ENCODE measurements around the gene LAMA5.

LAMA5 gene

DNA sequence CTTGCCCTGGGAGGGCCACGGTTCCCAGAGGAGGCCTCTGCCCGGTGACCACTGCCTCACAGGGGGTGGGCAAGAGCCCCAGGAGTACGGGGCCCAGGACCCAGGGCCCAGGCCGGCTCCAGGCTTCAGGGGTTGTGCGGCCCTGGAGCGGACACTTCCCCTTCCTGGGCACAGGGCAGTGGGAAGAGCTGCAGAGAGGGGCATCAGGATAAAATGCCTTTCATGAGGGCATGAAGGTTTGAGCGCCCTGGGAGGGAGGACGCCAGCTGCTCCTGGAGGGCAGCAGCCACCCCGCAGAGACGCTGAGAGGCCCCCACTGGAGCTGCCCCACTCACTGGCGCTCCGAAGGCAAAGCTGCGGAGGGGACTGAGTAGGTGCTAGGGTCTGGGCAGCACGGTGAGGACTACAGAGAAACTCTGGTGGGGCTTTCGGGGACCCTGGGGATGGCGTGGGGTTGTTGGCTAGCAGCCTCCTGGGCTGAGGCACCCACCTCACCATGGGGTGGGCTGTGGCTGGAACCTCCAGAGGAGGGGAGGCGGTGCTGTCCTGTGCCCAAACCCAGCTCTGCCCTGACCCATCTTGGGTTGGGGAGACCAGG, 10.4 kb downstream of the LAMA5 start:
- DNase-seq = no peak

DNA sequence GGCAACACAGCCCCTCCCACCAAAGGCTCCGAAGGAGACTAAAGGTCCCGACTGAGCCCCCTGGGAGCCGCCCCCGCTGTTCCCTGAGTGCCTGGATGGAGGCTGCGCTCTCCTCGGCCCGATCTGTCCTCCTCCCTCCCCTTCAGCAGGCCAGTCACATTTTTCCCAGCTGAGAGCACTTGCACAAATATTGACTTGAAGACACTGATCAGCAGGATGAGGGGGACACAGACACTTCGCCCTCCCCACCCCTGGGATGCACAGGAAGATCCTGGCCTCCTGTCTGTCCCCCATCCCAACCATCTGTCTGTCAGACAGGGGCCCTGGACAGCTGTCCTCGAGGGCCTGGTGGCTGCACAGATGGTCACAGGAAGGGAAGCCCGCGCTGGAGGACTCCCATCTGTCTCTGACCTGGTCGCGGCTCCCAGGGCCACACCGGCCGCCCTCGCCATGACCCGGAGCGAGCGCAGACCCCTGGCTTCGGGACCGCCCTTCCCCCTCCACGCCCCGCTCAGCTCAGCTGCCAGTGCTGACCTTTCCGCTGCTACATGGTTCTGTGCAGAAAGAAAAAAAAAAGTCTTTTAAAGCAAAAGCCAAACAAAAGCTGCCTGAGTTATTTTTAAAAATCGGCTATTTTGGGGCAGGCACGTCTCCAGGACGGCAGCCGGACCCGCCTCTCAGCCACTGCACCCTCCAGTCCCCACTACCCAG, 11.1 kb downstream of the LAMA5 start:
- no peak for DNase-seq

DNA sequence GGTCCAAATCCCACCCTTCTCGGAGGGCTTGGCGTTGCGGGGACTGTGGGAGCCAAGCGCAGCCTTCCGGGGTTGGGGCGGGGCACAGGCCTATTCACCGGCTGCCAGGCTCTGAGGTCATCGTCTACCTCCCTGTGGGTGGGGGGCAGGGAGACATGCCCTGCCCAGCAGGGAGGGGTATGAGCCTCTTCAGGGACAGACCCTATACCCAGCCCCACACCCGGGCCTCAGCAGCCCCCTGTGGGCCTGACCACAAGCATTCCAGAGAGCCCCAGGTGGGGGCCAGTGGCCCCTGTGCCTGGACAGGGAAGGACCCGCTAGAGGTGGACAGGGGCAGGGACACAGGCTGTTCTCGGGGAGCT, 11.6 kb downstream of the LAMA5 start:
- no peak for DNase-seq

DNA sequence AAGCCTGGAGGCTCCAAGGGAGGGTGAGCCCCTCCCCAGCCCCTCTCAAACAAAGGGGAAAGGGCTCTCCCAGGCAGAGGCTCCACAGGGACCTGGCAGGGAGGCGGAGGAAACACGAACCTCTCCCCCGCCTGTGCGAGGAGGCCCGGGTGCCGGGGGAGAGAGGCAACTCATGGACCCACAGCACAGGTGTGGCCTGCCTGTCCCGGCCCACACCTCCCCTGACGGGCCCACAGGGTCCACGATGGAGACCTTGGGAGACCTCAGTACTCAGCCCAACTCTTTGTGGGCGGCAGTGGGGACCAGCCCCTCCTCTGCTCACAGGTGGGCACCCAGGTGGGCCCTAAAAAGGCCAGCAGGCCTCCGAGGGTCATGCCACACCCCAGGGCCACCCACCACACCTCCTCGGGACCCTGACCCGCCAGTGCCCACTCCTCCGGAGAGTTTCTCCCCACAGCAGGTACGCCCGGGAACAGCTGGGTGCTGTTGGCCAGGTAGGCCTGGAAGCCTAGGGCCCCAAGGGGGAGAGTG, 12.2 kb downstream of the LAMA5 start:
- no peak for DNase-seq

DNA sequence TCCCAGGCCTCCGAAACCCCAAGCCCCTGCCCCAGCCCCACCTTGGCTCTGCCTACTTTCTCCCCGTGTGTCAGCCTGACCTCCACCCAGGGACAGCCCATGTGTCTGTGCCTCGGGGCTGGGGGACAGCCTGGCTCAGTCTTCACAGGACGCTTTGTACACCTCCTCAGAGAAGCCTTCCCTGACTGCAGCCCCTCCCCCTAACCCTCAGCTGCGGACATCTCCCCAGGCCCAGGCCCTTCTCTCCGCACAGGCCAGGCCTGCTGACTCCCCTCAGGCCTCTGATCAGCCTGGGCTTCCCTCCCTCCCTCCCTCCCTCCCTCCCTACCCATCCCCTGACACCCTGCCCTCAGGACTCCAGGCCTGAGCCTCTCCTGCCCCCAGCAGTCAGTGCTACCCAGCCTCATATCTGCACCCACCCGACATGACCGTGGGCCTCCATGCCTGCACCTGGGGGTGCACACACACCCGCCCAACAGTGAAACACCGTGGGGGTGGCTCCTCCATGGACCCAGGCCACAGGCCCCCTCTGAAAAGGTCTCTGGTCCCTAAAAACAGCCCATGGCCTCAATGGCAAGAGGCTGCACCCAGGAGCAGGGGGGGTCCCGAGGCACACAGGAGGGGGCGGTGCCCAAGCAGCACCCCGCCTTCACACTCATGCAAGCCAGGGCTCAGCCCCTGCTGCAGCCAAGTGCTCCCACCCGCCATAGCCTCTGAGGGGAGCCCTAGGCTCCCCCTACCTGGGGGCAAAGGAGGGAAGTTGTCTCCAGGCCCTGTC, 12.9 kb downstream of the LAMA5 start:
- no peak for DNase-seq

DNA sequence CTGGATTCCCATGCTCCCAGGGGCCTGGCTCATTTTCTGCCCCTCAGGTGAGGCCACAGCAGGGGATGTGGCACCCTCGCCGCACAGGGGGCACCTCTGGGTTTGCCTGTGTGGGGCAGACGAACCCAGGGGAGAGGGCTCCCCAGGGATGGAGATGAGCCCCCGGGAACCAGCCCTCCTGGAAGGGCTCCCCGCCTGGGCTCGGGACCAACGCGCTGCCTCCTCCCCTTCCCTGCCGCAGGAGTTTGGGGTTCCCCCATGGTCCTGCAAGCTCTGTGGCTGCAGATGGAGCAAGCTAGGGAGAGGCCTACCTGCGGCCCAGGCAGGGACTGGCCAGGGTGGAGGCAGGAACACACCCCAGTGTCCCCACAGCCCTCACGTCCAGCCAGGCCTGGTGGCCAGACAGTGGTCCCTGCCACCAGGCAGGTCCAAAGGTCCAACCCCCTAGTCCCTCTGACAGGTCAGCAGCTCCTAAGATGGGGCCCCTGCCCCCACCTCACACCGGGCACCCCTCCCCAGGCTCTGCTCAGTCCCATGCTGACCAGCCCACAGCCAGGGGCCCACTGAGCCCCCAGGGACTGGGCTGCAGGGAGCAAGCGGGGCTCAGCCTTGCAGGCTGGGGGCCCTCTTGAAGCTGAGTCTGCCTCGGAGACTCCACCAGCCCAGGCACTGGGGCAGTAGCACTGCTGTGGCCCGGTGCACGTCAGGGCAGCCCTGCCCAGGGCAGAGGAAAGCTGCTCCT, 13.7 kb downstream of the LAMA5 start:
- no peak for DNase-seq

DNA sequence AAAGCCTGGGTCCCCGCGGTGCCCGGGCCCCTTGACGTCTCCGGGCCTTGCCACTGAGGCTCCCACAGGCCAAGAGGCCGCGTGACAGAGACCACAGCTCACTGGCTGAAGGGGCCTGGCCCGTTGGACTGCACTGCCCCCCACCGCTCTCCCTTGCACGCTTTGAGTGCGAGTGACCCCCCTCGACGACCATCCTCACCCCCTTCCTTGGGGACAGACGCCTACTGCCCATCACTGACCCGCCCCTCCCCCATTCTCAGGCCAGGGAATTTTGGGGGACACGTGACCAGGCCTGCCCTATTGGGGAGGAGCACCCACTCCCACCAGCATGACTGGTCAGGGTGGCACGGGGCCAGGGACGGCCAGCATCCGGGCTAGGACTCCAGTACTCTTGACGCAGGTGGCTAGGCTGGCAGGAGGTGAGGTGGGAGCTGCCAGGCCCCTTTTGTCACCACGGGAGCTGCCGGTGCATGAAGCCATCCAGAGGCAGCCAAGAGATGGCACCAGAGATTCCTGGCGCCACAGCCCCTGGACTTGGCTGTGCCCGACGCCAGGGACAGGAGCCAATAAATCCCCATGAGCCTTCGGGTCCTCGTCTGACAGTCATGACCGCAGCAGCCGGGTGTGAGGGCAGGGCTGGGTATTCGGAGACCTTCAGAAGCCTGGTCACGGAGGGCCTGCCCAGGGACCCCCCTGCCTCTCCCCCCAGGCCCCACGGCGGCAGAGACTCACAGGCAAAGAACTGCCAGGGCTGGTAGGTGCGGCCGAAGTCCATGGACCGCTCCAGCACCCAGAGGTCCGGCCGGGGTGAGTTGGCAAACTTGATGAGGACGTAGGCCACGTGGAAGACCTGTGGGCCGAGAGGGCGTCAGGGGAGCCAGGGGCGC, 14.5 kb downstream of the LAMA5 start:
- no peak for DNase-seq

DNA sequence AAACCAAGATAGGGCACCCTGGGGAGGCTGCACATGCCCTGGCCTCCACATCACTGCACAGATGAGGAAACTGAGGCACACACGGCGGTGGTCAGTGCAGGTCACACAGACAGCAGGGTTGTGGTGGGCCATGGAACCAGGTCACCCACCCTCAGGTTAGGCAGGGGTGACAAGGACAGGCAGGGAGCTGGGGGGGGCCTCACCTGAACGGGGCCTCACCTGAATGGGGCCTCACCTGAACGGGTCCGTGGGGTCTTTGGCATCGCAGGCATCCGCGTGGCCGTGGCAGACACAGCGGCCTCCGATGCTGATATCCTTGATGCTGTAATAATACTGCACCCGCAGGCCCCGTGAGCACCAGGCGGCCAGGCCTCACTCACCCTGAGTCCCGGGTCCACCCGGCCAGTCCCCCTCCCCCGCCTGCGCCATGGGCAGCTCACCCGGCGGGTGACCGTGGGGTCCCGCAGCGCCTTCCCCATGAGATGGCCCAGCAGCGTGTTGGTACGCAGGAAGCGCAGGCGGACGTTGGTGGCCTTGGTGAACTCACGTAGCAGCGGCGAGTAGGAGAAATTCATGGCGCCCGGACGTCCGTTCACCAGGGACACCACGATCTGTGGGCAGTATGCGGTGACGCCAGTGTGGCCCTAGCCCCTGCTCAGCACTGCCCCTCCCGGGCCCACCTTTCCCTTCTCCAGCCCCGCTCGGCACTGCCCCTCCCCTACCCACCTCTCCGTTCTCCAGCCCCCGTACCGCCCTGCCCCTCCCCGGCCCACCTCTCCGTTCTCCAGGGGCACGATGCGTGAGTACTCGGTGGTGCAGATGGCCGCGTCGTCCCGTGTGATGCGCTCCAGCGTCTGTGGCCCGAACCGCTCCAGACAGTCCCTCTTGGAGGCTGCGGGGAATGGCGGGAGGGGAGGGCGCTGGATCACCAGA, 15.4 kb downstream of the LAMA5 start:
- DNase-seq = no peak

DNA sequence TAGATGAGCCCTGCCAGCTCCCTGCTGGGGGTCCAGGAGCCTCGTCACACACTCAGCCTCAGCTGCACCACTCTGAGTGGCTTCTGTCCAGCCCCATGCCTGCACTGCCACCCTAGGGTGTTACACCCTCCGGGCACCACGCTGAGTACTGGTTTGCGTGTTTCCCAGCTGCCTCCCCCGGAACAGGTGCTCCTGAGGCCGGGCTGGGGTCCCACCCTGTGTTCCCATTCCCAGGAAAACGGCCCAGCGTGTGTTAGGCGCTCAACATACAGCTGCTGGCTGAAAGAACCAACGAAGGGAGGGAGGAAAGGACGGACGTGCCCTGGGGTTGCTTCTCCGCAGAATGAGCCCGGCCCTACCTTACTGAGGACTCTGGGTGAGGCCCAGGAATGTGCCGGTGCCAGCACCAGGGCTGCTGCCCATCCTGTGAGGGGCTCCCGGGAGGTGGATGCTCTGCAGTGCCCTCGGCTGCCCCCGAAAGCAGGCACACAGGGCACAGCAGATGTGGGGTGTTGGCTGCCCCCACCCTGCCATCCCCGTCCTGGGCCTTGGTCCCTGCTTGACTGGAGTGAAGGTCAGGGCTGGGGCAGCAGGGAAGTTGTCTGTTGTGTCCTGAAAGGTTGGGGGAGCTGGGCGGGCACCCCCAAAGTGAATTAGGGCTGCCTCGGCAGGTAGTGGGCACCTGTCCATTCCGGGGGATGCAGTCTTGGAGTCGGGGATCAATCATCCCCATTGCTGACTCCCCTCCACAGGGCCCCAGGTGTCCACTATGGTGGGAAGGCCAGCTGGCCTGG, 16.3 kb downstream of the LAMA5 start:
- DNase-seq = no peak

DNA sequence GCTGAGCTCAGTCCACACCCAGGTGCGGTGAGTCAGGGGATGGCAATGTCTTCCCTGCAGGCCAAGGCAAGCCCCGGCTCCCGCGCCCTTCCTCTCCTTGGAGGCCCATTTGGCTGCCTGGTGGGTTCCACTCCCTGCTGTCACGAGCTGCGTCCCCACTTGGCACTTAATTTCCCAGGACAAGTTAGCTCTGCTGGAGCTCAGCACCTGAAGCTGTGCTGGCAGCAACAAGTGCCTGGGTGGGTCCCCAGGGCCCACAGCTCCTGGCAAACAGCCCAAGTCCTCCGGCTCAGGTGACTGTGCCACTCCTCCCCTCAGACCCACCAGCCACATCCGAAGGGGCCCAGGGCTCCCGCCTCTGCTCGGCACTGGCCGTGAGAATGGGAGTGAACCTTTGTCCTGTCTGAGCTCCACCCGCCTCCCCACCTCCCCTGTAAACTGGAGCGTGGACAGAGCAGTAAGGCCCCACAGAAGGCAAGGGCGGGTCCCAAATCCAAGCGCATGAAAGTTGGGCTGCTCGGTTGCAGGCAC, 16.9 kb downstream of the LAMA5 start:
- no peak for DNase-seq

DNA sequence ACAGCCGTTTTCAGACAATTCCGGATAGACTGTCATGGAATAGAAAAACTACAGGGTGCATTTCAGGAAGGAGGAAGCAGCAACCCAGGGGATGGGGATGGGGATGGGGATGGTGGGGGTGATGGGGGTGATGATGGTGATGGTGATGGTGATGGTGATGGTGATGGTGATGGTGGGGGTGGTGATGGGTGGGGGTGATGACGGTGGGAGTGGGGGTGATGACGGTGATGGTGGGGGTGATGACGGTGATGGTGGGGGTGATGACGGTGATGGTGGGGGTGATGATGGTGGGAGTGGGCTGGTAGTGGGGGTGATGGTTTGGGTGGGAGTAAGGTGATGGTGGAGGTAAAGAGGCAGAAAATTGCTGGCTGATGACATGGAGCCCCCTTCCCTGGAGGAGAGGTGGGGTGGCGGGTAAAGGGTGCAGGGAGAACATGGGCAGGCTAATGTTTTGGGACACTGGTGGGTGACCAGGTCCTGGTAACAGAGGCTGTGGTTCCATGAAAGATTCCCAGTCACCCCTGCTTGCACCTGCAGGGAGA, 17.5 kb downstream of the LAMA5 start:
- no peak for DNase-seq

DNA sequence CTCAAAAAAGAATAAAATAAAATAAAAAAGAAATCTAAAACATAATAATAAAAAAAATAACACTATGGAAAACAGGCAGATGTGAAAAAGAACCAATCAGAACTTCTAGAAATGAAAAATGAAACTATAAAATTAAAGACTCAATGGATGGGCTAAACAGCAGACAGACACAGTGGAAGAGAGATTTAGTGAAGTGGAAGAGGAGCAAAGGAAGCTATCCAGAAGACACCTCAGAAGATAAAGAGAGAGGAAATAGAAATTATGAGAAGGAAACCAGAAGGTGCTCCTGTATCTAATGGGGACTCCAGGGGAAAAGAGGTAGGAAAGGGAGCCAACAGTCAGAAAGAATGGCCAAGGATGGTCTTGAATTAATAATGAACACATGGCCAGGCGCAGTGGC, 18.5 kb downstream of the LAMA5 start:
- DNase-seq = no peak

DNA sequence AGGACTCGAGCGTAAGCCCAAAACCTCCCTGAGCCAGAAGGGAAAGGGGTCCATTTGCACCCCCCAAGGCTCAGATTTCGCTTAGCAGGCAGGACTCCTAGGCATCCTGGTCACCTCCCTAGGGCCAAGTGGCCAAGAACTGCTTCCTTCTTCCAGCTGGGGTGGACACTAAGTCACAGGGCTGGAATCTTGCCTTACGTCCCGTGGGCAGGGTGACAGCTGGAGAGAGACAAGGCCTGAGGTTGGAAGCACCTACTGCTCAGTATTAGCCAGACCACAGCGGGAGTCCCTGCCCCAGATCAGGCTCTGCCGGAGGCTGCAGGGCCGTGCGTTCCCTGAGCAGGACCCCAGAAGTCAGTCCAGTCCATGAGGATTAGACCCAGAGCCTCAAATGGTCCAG, 19.7 kb downstream of the LAMA5 start:
- no peak for DNase-seq

DNA sequence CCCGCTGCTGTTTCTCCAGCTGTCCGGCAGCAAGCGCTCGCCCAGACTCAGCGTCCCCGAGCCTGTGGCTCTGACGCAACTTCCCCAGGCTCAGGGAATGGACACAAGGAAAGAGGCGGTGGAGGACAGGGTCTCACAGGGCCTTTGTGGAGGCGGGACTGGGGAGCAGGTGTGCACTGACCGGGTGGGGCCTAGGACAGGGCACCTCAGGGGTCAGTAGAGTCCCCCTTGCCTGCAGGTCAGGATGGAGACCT, 20.0 kb downstream of the LAMA5 start:
- DNase-seq = no peak

DNA sequence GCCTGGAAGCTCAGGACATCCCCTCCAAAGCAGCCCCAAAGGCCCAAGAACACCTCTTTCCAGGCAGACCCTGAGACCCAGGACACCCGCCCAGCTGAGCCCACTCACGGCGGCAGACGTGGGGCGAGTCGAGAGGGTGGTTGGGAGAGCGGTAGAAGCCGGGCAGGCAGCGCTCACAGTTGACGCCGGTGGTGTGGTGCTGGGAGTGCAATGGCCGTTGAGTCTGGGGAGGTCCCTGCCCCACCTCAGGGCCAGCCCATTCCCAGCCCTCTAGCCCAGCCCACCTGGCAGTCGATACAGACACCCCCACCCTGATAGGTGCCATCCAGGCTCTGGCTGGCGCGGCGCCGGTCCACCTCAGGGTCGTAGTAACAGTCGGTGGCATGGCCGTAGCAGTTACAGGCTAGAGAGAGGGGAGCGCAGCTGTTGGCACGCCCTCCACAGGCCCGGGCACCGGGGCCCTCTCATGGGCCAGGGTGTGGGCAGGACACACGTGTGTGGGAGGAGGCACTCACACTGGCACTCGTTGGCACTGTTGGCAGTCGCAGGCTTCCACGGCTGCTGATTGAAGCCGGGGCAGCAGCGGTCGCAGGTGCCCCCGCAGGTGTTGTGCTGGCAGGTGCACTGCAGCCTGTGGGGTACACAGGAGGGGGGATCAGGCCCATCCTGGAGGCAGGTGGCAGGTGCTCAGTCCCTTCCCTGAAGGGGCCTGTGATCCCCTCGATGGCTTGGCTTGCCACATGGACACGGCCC, 20.5 kb downstream of the LAMA5 start:
- no peak for DNase-seq

DNA sequence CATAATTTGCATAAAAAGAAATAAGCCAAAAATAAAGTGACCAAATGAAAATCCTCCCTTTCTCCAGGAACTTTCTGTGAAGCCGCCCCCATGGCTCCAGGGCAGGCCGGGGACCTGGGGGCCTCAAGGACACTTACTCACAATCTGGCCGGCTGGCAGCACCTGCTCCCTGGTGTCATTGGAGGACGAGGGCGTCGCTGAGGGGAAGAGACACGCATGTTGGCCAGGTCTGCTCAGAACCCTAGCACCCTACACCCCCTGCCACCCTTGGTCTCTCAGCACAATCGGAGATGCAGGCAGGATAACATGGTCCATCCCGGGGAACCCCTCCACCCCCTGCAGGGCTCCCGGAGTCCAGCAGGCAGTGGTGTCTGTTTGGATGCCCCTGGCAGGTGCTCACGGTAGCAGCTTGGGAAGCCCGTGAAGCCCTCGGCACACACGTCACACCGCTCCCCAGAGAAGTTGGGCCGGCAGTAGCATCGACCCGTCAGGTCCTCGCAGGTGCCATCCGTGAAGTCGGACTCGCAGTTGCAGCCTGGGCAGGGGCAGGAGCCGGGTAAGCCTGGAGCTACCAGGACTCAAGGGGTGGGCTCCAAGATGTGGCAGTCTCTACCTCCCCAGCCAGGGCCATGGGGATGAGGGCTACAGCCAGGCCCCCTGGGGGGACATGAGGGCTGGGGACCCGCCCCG, 21.3 kb downstream of the LAMA5 start:
- DNase-seq = no peak

DNA sequence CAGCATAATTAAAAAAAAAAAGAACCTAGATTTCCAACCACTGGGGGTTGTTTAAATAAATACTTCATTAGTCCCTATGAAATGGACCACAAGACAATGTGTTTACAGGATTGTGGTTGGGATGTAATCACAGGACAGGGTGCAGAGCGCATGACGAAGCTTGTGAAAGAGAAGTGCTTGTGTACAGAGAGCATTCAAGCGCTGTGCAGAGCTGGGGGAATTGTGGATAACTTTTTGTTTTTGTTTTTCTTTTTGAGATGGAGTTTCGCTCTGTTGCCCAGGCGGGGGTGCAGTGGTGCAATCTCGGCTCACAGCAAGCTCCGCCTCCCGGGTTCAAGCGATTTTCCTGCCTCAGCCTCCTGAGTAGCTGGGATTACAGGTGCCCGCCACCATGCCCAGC, 22.3 kb downstream of the LAMA5 start:
- DNase-seq = no peak

DNA sequence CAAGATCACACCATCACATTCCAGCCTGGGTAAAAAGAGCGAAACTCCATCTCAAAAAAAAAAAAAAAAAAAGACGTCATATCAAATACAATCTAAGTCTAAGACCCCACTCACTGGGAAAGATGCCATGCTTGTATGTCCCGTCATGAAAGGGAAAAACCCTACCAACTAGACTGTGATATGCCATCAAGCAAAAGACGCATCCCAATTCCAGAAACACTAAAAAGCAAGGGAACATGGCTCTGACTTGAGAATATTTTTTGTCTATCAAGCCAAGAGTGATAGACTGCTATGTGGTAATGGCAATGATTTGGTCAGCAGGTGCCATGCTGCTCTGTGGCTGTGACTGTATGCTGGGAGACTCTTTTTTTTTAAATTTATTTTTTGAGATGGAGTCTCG, 23.0 kb downstream of the LAMA5 start:
- no peak for DNase-seq

DNA sequence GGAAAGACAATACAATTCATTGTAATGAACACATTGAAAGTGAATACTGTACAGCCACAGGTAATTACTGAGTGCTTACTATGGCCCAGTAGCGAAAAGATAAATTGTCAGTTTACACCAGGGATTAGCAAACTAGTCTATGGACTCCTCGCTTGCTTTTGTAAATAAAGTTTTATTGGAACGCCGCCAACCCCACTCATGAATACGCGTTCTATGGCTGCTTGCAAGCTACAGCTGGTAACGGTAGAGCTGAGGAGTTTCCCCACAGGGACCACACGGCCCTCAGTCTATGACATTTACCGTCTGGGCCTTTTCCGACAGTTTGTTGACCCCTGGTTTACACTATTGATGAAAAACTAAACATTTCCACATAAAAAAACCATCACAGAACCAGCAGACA, 24.2 kb downstream of the LAMA5 start:
- no peak for DNase-seq

Measured in stimulated activated naive CD4-positive, alpha-beta T cell treated with Interleukin-2 at 50 U/mL for 16 hours (primary cell).